GM12873 (cell line): ENCODE results near the gene KIF18B.

ENCODE experiments used
- TF ChIP-seq, protein P1 (sequence below): IDR thresholded peaks from 2 replicates; pipeline ENCODE4 v1.5.1; 2012; ENCODE audit warnings: low read depth, mild to moderate bottlenecking, moderate library complexity, low read length, control low read depth; ENCODE audit not compliant: insufficient read depth; ENCODE audit errors: missing control alignments

Gene KIF18B

DNA sequence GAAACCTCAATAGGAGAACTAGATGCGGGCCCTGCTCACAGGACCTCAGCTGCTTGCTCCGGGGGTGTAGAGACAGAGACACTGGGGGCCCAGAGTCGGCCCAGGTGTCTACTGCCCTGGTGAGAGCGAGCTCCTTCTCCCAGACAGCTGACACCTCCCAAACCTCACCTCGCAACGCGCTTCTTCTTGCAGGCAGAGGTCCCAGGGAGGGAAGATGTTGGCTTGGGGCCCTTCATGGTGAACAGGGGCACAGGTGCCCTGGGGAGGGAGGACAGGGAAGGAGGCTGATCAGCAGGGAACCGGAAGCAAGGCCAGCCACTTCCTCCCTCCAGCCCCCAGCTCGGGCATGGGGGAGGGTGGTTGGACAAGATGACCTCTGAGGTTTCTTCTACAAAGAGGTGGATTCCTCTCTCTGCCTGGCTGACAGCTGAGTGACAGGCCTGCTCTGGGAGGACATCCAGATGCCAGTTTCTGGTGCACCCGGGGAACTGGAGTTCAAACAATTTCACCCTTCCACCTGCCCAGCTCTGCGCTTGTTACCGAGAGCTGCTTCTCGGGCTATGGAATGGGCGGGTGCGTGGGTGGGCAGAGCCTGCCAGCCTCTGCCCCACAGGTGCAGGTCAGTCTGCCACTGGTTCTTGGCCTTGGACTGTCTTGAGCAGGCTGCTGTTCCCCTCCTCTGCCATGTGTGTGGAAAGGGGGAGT is 20.6 kb downstream of the KIF18B start:
- TF ChIP-seq, protein P1, sequence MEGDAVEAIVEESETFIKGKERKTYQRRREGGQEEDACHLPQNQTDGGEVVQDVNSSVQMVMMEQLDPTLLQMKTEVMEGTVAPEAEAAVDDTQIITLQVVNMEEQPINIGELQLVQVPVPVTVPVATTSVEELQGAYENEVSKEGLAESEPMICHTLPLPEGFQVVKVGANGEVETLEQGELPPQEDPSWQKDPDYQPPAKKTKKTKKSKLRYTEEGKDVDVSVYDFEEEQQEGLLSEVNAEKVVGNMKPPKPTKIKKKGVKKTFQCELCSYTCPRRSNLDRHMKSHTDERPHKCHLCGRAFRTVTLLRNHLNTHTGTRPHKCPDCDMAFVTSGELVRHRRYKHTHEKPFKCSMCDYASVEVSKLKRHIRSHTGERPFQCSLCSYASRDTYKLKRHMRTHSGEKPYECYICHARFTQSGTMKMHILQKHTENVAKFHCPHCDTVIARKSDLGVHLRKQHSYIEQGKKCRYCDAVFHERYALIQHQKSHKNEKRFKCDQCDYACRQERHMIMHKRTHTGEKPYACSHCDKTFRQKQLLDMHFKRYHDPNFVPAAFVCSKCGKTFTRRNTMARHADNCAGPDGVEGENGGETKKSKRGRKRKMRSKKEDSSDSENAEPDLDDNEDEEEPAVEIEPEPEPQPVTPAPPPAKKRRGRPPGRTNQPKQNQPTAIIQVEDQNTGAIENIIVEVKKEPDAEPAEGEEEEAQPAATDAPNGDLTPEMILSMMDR = no peak

DNA sequence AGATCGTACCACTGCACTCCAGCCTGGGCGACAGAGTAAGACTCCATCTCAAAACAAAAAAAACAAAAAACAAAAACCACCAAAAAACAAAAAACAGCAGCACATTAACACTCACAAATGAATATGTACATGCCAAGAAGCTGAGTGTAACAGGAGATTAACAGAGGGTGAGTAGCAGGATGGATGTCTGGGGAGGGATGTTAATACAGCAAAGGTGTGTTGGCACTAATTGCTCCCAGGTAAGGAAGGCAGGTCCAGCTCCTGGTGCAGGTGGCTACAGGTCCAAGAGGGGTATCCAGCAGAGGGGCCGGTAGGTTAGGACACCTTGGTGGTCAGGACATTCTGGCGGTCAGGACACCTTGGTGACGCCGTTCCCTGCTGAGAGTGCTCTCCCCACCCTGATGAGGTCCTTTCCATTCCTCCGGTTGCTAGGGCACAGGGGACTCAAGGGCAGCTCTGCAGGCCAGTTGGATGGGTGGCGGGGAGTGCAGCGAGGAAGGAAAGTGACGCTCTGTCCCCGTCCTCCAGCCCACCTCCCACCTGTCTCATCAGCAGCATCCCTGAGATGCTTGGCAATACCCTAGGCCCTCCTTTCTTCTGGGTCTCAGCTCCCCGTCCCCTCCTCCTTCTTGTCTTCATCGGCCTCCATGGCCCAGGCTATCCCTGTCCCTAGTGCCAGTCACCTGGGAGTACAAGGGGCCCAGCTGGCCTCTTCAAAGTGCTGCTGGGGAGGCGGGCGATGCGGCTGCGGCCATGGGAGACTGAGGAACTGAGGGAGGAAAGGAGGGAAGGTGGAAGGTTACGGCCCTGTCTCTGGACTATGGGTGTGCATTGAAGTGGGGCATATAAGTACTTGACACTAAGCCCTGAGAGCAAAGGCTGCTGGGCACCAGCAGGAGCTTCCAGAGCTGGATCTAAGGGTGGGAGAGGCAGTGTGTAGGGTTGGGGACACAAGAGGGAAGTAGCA is 21.6 kb downstream of the KIF18B start:
- TF ChIP-seq, protein P1 = no peak

DNA sequence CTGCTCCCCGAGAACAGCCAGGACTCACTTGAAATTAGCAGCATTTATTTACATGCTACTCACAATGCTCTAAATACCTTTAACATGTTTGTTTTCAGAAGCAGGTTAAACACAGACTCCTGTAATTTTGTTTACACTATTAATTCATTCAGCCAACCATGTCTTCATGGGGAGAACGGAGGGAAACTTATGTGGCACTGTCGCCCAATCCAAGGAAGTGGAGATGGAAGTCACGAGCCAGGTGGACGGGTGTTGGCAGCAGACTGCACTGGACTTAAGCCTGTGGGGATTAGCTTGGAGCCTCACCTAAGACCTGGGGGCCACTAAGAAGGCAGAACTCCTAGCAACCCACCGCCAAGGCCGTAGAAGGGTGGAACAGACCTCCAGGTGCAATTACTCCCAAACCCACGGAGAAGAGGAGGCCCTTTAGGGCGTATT is 23.4 kb downstream of the KIF18B start:
- TF ChIP-seq, protein P1 = no peak

DNA sequence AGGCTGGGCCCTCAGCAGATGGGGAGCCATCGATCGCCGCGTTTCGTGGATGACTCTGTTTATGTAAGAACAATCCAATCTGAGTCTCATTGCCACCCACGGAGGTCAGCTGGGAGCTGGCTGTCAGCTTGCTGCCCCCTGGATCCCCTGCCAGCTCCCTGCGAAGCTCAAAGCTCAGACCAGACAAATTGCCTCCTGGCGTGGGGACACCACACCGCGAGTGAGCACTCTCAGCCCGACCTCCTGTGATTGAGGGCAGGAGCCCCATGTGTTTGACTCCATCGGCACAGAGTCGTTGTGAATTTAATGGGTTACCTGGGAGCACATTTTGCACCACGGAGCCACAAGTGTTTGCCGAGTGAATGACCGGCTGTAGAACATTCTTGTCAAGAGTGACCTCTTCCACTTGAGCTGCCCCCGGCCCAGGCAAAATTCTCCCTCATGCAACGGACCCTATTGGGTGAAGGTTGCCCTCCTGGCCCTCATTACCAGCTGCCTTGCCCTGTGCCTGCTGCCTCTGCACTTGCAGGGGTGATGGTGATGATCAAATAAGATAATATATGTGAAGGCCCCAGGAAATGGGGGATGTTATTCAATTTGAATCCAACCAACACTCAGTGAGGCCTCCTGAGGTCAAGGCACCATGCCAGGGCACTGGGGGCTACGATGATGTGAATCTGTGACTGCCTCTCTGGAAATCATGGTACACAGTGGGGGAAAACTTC is 24.7 kb downstream of the KIF18B start:
- TF ChIP-seq, protein P1 = no peak

DNA sequence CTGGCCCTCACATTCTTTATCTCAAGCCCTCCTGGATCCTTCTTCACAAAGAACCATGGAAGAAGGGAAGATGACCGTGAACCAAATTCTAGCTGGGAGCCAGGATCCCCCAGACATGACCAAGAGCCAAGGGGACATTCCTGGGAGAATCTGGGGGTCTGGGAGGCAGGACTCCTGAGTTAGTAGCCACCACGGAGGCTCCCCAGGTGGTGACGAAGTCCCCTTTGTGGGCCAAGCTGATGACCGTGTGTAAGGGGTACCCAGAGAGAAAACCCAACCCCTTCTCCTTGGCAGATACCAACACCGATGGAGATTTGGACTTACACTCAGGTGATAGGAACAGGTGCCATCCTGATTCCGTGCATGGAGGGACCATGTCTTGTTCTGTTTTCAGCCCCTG is 25.4 kb downstream of the KIF18B start:
- TF ChIP-seq, protein P1 = no peak

DNA sequence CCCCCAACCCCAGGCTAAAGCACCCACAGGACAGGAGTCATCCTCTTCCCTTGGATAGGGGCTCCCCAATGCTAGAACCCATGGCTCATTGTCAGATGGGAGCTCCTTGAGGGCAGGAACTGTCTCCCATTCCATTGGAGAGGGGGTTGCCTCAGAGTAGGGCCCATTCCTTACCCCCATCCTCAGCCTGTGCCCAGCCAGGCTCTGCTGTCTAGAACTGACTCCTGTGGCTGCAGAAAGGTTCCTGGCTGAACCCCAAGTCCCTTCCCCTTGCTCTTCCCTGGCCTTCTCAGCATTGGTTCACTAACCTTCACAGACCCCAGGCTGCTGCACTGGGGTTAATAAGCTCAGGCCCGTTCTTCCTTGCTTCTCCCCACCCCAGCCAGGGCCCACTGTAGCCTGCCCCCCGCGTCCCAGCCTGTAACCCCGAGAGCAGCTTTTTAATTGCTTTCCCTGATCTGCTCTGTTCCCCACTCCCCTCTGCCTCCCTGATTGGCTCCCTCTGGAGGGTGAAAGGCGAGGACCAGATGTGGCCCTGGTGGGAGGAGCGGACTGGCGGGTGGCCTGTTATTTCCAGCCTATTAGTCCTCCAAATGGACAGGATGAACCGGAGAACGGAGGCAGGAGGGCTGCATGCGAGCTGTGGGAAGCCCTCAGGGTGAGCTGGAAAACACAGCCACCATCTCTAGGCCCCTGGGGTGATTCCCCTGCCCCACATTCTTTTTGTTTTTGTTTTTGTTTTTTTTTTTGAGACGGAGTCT is 26.3 kb downstream of the KIF18B start:
- TF ChIP-seq, protein P1 = no peak
